GM12801 (cell line): Measurements from ENCODE around the gene FOXB2.

Experiments used
- TF ChIP-seq, protein P1 (sequence below): IDR thresholded peaks from one replicate; pipeline ENCODE4 v1.5.1; 2011; ENCODE audit warnings: control low read depth; ENCODE audit not compliant: insufficient read length; ENCODE audit errors: extremely low read depth

The FOXB2 gene

DNA sequence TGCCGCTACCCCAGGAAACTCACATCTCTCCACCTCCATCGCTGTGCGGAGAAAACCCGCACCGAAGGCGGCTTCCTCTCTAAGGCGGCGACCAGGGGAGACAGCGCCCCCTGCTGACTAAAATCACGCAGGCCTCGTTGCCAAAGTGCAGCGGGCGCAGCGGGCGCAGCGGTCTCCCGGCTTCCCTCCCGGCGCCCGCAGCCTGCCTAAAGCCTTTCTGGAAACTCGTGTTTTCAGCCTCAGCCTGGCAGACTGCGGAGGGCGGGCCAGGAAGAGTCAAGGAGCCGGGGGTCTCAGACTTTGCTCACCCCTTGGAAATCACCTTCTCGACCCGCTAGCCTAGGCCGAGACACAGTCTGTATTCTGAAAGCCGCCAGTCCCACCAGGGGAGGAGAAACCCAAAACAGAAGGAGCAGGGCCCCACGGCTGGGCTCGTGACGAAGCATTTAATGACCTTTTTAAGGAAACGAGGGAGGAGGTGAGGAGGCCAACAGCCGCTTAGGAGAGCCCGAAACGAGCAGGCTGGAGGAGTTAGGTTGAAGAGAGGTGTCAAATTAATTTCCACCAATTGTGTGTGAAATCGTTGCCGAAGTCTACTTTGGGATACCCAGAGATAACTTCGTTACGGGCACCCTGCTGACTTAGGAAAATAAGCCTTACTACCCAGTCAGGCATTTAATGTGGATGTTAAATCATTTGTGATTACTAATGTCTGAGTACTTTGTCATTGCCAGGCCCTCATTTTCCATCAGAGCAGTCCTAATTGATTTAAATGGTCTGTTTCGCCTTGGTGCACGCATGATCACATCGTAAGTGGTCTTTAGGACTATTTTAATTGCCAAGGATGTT lies 7.3 kb upstream of the FOXB2 start:
- TF ChIP-seq, protein P1, sequence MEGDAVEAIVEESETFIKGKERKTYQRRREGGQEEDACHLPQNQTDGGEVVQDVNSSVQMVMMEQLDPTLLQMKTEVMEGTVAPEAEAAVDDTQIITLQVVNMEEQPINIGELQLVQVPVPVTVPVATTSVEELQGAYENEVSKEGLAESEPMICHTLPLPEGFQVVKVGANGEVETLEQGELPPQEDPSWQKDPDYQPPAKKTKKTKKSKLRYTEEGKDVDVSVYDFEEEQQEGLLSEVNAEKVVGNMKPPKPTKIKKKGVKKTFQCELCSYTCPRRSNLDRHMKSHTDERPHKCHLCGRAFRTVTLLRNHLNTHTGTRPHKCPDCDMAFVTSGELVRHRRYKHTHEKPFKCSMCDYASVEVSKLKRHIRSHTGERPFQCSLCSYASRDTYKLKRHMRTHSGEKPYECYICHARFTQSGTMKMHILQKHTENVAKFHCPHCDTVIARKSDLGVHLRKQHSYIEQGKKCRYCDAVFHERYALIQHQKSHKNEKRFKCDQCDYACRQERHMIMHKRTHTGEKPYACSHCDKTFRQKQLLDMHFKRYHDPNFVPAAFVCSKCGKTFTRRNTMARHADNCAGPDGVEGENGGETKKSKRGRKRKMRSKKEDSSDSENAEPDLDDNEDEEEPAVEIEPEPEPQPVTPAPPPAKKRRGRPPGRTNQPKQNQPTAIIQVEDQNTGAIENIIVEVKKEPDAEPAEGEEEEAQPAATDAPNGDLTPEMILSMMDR = no peak

DNA sequence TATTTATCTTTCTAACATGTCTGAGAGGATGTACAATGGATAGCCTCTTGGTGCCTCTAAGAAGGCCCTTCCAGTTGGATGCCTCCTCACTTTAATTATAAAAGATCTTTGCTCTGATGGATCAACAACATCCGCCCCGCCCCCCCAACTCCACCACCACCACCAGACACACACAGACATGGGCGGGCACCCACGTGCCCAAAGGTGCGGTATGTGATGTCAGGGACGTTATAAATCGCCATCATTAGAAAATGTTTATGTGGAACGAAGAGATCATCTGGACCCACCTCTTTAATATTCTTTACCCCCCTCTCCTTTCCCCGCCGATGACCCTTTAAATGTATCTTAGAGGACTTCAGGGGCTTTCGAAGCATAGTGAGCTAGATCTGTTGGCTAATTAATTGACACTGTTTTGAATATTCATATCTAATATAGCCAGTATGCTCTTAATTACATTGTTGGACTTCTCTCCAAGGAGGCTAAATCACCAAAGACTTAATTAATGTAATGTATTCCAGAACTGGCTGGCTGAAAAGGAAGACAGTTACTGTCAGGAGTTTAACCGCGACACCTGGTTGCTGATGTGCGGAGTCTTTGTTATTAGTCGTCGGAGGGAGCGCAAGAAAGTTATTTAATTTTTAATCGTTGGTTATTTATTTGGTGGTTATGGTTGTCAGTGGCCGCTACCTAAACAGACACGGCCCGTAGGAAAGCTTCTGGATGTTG lies 6.1 kb upstream of the FOXB2 start:
- TF ChIP-seq, protein P1 = no peak

DNA sequence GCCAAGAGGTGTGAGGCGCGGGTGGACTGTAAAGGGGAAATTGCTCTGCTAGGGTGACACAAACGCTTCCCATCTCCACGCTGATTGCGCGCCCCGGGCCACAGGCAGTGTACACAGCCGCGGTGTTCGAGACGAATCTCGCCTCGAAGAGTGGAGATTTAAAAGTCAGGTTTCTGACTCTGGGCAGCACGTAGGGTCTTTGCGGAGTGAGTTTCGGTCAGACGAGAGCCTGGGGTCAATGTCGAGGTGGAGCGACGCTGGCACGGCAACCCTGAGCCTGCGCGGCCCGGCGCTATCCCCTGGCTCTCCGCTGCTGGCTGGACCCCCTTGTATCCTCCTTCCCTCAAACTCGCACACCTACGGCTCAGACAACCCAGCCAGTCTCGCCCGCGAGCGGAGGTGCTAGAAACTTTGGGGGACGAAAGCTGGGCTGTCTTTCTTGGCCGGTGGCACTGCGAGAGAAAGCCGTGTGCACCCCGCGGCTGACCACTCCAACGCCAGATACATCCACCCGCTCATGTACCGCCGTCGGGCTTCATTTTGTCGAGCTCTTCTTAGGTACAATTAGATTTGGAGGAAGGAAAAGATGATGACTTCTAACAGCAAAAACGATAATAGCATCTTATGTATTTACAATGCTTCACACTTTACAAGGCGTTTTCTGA lies 5.4 kb upstream of the FOXB2 start:
- TF ChIP-seq, protein P1 = no peak

DNA sequence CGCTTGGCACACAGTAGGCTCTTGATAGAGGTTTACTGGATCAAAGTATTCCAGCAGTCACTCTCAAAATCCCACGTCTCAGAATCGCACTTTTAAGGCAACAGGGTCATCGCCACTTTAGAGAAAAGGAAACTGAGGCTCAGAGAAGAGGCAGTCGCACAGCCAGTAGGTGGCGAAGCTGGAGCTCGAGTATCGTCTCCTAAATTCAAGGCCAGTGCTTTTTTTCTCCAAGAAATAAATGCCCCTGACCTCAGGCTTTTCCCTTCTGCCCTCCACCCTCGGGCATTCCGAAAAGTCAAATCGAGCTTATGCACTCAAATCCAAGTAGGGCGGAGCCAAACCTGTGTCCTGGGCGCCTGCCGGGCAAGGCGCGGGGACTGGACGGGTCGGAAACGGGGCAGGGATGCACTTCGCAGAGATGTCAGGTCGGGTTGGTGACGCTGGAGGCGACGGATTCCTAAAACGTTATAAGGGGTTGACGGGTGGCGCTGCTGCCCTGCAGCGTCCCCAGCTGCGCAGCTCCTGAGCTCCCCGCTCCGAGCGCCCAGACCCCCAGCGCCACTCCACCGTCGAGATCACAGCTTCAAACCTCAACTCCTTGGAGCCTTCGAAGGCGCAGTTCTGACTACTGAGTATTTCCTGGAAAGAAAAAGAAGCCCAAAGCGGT lies 4.7 kb upstream of the FOXB2 start:
- TF ChIP-seq, protein P1 = no peak

DNA sequence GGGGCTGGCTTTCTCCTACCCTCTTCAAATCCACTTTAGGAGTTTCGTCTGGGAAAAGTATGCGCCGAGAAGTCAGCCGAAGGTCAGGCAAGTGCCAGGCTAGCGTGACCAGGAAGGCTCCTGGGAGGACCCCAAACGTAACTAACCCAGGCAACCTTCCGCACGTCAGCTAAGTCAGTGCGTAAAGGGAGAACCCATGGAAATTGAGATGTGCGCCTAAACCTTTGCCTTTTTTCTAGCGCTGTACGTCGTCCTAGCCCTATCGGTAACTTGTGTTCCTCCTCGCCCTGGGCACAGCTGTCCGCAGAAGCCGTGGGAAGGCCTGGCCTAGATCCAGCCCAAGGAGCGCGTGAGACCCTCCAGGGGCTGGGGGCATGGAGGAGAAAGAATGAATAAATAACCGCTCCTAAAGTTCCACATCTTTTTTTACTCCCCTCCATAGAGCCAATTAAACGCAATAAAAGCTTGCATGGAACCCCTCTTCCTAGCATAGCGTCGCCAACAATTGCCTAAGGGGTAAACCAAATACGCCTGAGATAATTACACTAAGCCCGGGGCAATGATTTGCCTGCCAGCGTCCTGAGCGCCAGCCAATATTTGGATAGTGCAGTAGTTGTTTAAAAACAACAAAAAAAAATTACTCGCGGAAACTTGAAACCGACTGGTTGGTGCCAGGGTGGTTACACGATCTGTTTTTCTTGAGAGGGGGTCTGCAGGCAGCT lies 4.0 kb upstream of the FOXB2 start:
- TF ChIP-seq, protein P1 = no peak

DNA sequence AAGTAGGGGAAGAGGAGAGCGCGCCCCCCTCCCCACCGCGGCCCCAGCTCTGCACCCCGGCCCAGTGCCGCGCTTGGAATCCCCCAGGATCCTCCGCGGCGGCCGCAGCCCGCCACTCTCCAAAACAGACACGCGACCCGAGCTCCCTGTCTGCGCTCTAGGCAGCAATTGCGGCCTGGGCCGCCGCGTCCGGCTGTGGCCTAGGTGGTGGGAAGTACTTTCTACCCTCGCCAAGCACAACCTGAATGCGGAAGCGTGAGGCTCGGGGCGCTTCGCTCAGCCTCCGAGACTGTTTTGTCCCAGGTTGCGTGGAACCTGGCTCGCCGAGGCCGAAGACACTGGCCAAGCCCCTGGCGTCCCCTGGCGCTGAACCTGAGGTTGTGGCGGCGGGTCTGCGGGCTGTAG lies 3.3 kb upstream of the FOXB2 start:
- TF ChIP-seq, protein P1 = no peak
